Activated T-cell treated with anti-CD3 and anti-CD28 coated beads, Interleukin-2, amount 50 U/mL, for 4 hours (primary cell): ENCODE data around the gene UBA52. TPM values are rescaled to one million over a fixed set of nuclear protein-coding genes. Genes with fewer than 3 reads are reported as not detected.
"Not testable (repeated sequence)": the region's sequence is repeated elsewhere in the genome, so short reads cannot be mapped to it uniquely, and the experiment has no call there.

Experiments
- ATAC-seq, 2 donors: fragments of 200-7000 bp; cut with Tn5 transposase; one replicate each; pipeline ENCODE4 v1.10.0; 2021
- DNase-seq: peaks from one replicate; pipeline ENCODE4 v3.0.0-alpha.2; 2020
- H3K27me3 Mint-ChIP-seq: one replicate; pipeline ENCODE4 v1.8.0; 2021; ENCODE audit warnings: low read depth, mixed read lengths
- H3K36me3 Mint-ChIP-seq: one replicate; pipeline ENCODE4 v1.8.0; 2022; ENCODE audit warnings: mixed read lengths; ENCODE audit not compliant: insufficient read depth
- H3K4me1 Mint-ChIP-seq: one replicate; pipeline ENCODE4 v1.8.0; 2021; ENCODE audit warnings: low read depth, mixed read lengths
- H3K4me3 Mint-ChIP-seq: one replicate; pipeline ENCODE4 v1.8.0; 2021; ENCODE audit warnings: mild to moderate bottlenecking, moderate library complexity, mixed read lengths
- H3K9me3 Mint-ChIP-seq: one replicate; pipeline ENCODE4 v1.8.0; 2021; ENCODE audit warnings: mixed read lengths
- total RNA-seq, 3 donors: library from RNA; stranded (reverse); gene quantifications; one replicate each; pipeline ENCODE4 v1.2.1, GENCODE V29; 2021

UBA52 gene
- total RNA-seq, 3 donors from 2014 or later: 1,928 to 2,027 (median 1,945) TPM

- Mint-ChIP-seq H3K4me1 (peaks cover 25% of the 10 kb centered on the region), H3K4me3 (peak overlapping the region; percentile 6), H3K9me3 (no peaks in the 10 kb centered on the region), H3K36me3 (peaks cover 36% of the 10 kb centered on the region), H3K27me3 (no peaks in the 10 kb centered on the region)
- DNase-seq: no peak
- ATAC-seq: no peak
Observed at GRCh38 chr19:18574691-18575291, 3.1 kb downstream of the UBA52 start.

- ATAC-seq: no peak
- DNase-seq: no peak
- Mint-ChIP-seq H3K36me3 (peaks cover 34% of the 10 kb centered on the region), H3K9me3 (no peaks in the 10 kb centered on the region), H3K4me3 (no peak overlapping the region), H3K27me3 (no peaks in the 10 kb centered on the region), H3K4me1 (peaks cover 22% of the 10 kb centered on the region)
Observed at GRCh38 chr19:18576383-18576782, 4.7 kb downstream of the UBA52 start.

GRCh38 chr19:18577365-18577914 is 5.8 kb downstream of the UBA52 start:
- DNase-seq: no peak
- Mint-ChIP-seq H3K4me3 (no peak overlapping the region), H3K36me3 (peaks cover 34% of the 10 kb centered on the region), H3K27me3 (no peaks in the 10 kb centered on the region), H3K9me3 (no peaks in the 10 kb centered on the region), H3K4me1 (peaks cover 18% of the 10 kb centered on the region)
- ATAC-seq: no peak

GRCh38 chr19:18580311-18580710 is 8.7 kb downstream of the UBA52 start:
- Mint-ChIP-seq H3K36me3 (peaks cover 7% of the 10 kb centered on the region), H3K9me3 (no peaks in the 10 kb centered on the region), H3K4me1 (peaks cover under 1% of the 10 kb centered on the region), H3K4me3 (no peak overlapping the region), H3K27me3 (no peaks in the 10 kb centered on the region)
- ATAC-seq: no peak
- DNase-seq: no peak

- Mint-ChIP-seq H3K27me3 (no peaks in the 10 kb centered on the region), H3K4me3 (no peak overlapping the region), H3K4me1 (peaks cover 30% of the 10 kb centered on the region), H3K9me3 (no peaks in the 10 kb centered on the region), H3K36me3 (peaks cover 11% of the 10 kb centered on the region)
- DNase-seq (no peak), ATAC-seq (no peak)
Observed at GRCh38 chr19:18586306-18586705, 14.6 kb downstream of the UBA52 start.

- ATAC-seq (no peak), DNase-seq (no peak)
- H3K9me3 Mint-ChIP-seq: no peaks in the 10 kb centered on the region
- H3K4me3 Mint-ChIP-seq: peak overlapping the region; percentile 85
- H3K4me1 Mint-ChIP-seq: peaks cover 30% of the 10 kb centered on the region
- H3K27me3 Mint-ChIP-seq: no peaks in the 10 kb centered on the region
- peaks cover 11% of the 10 kb centered on the region for H3K36me3 Mint-ChIP-seq
Observed at GRCh38 chr19:18587561-18587960, 15.9 kb downstream of the UBA52 start.

GRCh38 chr19:18587962-18588610 is 16.4 kb downstream of the UBA52 start:
- peaks cover 11% of the 10 kb centered on the region for H3K36me3 Mint-ChIP-seq
- H3K27me3 Mint-ChIP-seq: no peaks in the 10 kb centered on the region
- peaks cover 30% of the 10 kb centered on the region for H3K4me1 Mint-ChIP-seq
- ATAC-seq (peak; percentile 2 to 8), DNase-seq (no peak)
- no peaks in the 10 kb centered on the region for H3K9me3 Mint-ChIP-seq
- H3K4me3 Mint-ChIP-seq: peak overlapping the region; percentile 85

GRCh38 chr19:18588611-18589379 is 17.1 kb downstream of the UBA52 start, which contains the start of gene REX1BD:
REX1BD (plus strand) TSS chr19:18588798; CDS start chr19:18588802, 4 bp downstream.
- no peaks in the 10 kb centered on the region for H3K27me3 Mint-ChIP-seq
- peaks cover 34% of the 10 kb centered on the region for H3K4me1 Mint-ChIP-seq
- DNase-seq (peak; percentile 86), ATAC-seq (peak; percentile 86 to 87)
- H3K9me3 Mint-ChIP-seq: no peaks in the 10 kb centered on the region
- peaks cover 11% of the 10 kb centered on the region for H3K36me3 Mint-ChIP-seq
- H3K4me3 Mint-ChIP-seq: peak within 1 kb of the TSS; percentile 85

- peak overlapping the region; percentile 85 for H3K4me3 Mint-ChIP-seq
- peak; percentile 58 for ATAC-seq
- no peaks in the 10 kb centered on the region for H3K9me3 Mint-ChIP-seq
- peaks cover 11% of the 10 kb centered on the region for H3K36me3 Mint-ChIP-seq
- peaks cover 35% of the 10 kb centered on the region for H3K4me1 Mint-ChIP-seq
- H3K27me3 Mint-ChIP-seq: no peaks in the 10 kb centered on the region
- peak; percentile 58 for DNase-seq
Observed at GRCh38 chr19:18589380-18590272, 18.0 kb downstream of the UBA52 start.

GRCh38 chr19:18590273-18591272 is 18.9 kb downstream of the UBA52 start:
- DNase-seq (no peak), ATAC-seq (no peak)
- Mint-ChIP-seq H3K4me3 (peak overlapping the region; percentile 85), H3K9me3 (no peaks in the 10 kb centered on the region), H3K27me3 (no peaks in the 10 kb centered on the region), H3K36me3 (peaks cover 11% of the 10 kb centered on the region), H3K4me1 (peaks cover 38% of the 10 kb centered on the region)

GRCh38 chr19:18591735-18592385 is 20.2 kb downstream of the UBA52 start:
- DNase-seq: no peak
- Mint-ChIP-seq H3K36me3 (peaks cover 11% of the 10 kb centered on the region), H3K9me3 (no peaks in the 10 kb centered on the region), H3K4me1 (peaks cover 36% of the 10 kb centered on the region), H3K4me3 (no peak overlapping the region), H3K27me3 (no peaks in the 10 kb centered on the region)
- ATAC-seq: no peak

- not testable (repeated sequence) for H3K9me3 Mint-ChIP-seq, H3K27me3 Mint-ChIP-seq, DNase-seq, ATAC-seq, H3K4me3 Mint-ChIP-seq
- Mint-ChIP-seq H3K4me1 (peaks cover 34% of the 10 kb centered on the region), H3K36me3 (peaks cover 11% of the 10 kb centered on the region)
Observed at GRCh38 chr19:18592732-18593131, 21.1 kb downstream of the UBA52 start.
